ENCODE results near the gene APBB3. TPM values are rescaled to one million over a fixed set of nuclear protein-coding genes. Genes with fewer than 3 reads are reported as not detected.

Gene APBB3
- total and polyA plus RNA-seq, 7 experiments from 2014 or later, result 6.3 to 77.8 (median 61.6) TPM

DNA sequence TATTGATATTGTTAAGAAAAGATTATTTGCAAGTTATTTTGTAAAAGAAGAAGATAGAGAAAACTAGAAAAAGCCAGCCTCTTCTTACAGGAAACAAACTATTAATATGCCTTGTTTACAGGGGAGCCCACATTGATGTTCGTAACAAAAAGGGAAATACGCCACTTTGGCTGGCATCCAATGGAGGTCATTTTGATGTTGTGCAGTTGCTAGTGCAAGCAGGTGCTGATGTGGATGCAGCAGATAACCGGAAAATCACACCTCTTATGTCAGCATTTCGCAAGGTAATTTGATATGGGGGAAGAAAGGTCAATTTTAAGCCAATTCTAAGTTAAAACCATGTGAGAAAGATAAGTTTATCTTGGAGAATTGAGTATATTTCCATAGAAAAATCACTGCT is 54.5 kb downstream of the APBB3 start:
- no peak for ATAC-seq
- no peaks in the 10 kb centered on the region for H3K27me3 ChIP-seq (ENCODE audit: control insufficient read depth in 2 of 2, insufficient read depth in 2 of 2, low read length in 2 of 2)
- Mint-ChIP-seq H3K4me3 (no peak overlapping the region), H3K9me3 (no peaks in the 10 kb centered on the region), H3K27ac (no peak overlapping the region), H3K36me3 (peaks cover 5 to 52% (median 31%) of the 10 kb centered on the region in 5 donors), H3K4me1 (no peaks in the 10 kb centered on the region), H3K27me3 (no peaks in the 10 kb centered on the region)
- CTCF ChIA-PET, result no interaction called here
- POLR2A ChIA-PET, result no interaction called here
- DNase-seq, result no peak
- H3K4me1 ChIP-seq (ENCODE audit: control insufficient read depth in 2 of 2, insufficient read depth in 2 of 2, low read length in 2 of 2), result no peaks in the 10 kb centered on the region
- intact Hi-C loops (cut with micrococcal nuclease), result no loop called here
- peaks cover 20 to 87% (median 34%) of the 10 kb centered on the region in 3 experiments for H3K36me3 ChIP-seq (ENCODE audit: control insufficient read depth in 2 of 3, insufficient read depth in 3 of 3, low read length in 3 of 3)
- H3K27ac ChIP-seq (ENCODE audit: low read depth, low read length), result no peak overlapping the region
- no peaks in the 10 kb centered on the region for H3K9me3 ChIP-seq (ENCODE audit: control insufficient read depth in 2 of 3, low read length in 3 of 3)
- no peak overlapping the region for H3K4me3 ChIP-seq (ENCODE audit: low read length)

Small RNAs within 50 kb of the gene (microRNA-seq; reads per million reads assigned to microRNA genes)
- not detected for gene MIR6831 (ENCODE audit: borderline microRNAs expressed)

Other genes starting within 250 kb of the APBB3 start
- gene HBEGF, start 218.0 kb downstream of the APBB3 start, total RNA-seq, result 10 to 100 TPM in 3 of 5 experiments, under 1 TPM in 2; 0.35 to 95.5 (median 11.6) TPM
- gene HBEGF, start 218.0 kb downstream of the APBB3 start, polyA plus RNA-seq, result not detected
- gene SLC4A9, start 204.4 kb downstream of the APBB3 start, total RNA-seq, result under 1 TPM in 3 of 5 experiments, not detected in 2; 0.13 to 0.96 (median 0.34) TPM
- gene SLC4A9, start 204.4 kb downstream of the APBB3 start, polyA plus RNA-seq, result not detected
- gene ANKHD1, start 162.8 kb downstream of the APBB3 start, total RNA-seq, result 100 to 1,000 TPM; 145 to 240 (median 217) TPM
- 10 to 100 TPM; 63.1 to 87.1 TPM for gene ANKHD1, start 162.8 kb downstream of the APBB3 start, polyA plus RNA-seq
- gene EIF4EBP3, start 16.9 kb downstream of the APBB3 start, total RNA-seq, result 10 to 100 TPM; 12.5 to 19.5 (median 16.2) TPM
- gene EIF4EBP3, start 16.9 kb downstream of the APBB3 start, polyA plus RNA-seq, result 10 to 100 TPM; 61.7 to 80.8 TPM
- 10 to 100 TPM; 23.8 to 45.5 (median 34.0) TPM for gene SRA1, start 7.1 kb downstream of the APBB3 start, total RNA-seq
- gene SRA1, start 7.1 kb downstream of the APBB3 start, polyA plus RNA-seq, result 10 to 100 TPM; 31.1 to 34.4 TPM
- gene SLC35A4, start 230 bp upstream of the APBB3 start, total RNA-seq, result 10 to 100 TPM; 40.4 to 90.1 (median 52.4) TPM
- gene SLC35A4, start 230 bp upstream of the APBB3 start, polyA plus RNA-seq, result 100 to 1,000 TPM; 112 to 142 TPM
- 100 to 1,000 TPM in 1 of 5 experiments, 10 to 100 TPM in 2, 1 to 10 TPM in 1, under 1 TPM in 1; 0.56 to 198 (median 10.1) TPM for gene CD14, start 68.6 kb upstream of the APBB3 start, total RNA-seq
- gene CD14, start 68.6 kb upstream of the APBB3 start, polyA plus RNA-seq, result 1 to 10 TPM; 2.5 to 2.9 TPM
- 10 to 100 TPM; 24.5 to 55.3 (median 36.4) TPM for gene TMCO6, start 74.9 kb upstream of the APBB3 start, total RNA-seq
- gene TMCO6, start 74.9 kb upstream of the APBB3 start, polyA plus RNA-seq, result 10 to 100 TPM; 17.1 to 20.4 TPM
- 10 to 100 TPM; 33.2 to 68.7 (median 43.5) TPM for gene NDUFA2, start 83.0 kb upstream of the APBB3 start, total RNA-seq
- 100 to 1,000 TPM; 147 to 149 TPM for gene NDUFA2, start 83.0 kb upstream of the APBB3 start, polyA plus RNA-seq
- 100 to 1,000 TPM; 118 to 186 (median 179) TPM for gene IK, start 83.2 kb upstream of the APBB3 start, total RNA-seq
- gene IK, start 83.2 kb upstream of the APBB3 start, polyA plus RNA-seq, result 100 to 1,000 TPM; 192 to 207 TPM
- 10 to 100 TPM; 28.5 to 47.6 (median 37.8) TPM for gene WDR55, start 100.3 kb upstream of the APBB3 start, total RNA-seq
- 10 to 100 TPM; 10.5 to 20.9 TPM for gene WDR55, start 100.3 kb upstream of the APBB3 start, polyA plus RNA-seq
- 1 to 10 TPM; 2.1 to 5.0 (median 3.3) TPM for gene DND1, start 109.0 kb upstream of the APBB3 start, total RNA-seq
- under 1 TPM in 1 of 2 donors, not detected in 1; 0.15 TPM for gene DND1, start 109.0 kb upstream of the APBB3 start, polyA plus RNA-seq
- gene HARS1, start 126.8 kb upstream of the APBB3 start, total RNA-seq, result 10 to 100 TPM; 48.7 to 85.7 (median 68.5) TPM
- gene HARS1, start 126.8 kb upstream of the APBB3 start, polyA plus RNA-seq, result 10 to 100 TPM; 62.2 to 68.8 TPM
- 10 to 100 TPM; 25.4 to 59.6 (median 38.8) TPM for gene HARS2, start 126.9 kb upstream of the APBB3 start, total RNA-seq
- 10 to 100 TPM; 23.5 to 30.7 TPM for gene HARS2, start 126.9 kb upstream of the APBB3 start, polyA plus RNA-seq
- 10 to 100 TPM; 37.7 to 63.0 (median 55.1) TPM for gene ZMAT2, start 135.8 kb upstream of the APBB3 start, total RNA-seq
- gene ZMAT2, start 135.8 kb upstream of the APBB3 start, polyA plus RNA-seq, result 10 to 100 TPM; 75.1 to 76.4 TPM
- gene PCDHA1, start 221.5 kb upstream of the APBB3 start, total RNA-seq, result not detected
- gene PCDHA1, start 221.5 kb upstream of the APBB3 start, polyA plus RNA-seq, result not detected
- gene PCDHA2, start 230.3 kb upstream of the APBB3 start, total RNA-seq, result not detected
- not detected for gene PCDHA2, start 230.3 kb upstream of the APBB3 start, polyA plus RNA-seq
- not detected for gene PCDHA3, start 236.5 kb upstream of the APBB3 start, total RNA-seq
- not detected for gene PCDHA3, start 236.5 kb upstream of the APBB3 start, polyA plus RNA-seq
- gene PCDHA4, start 242.5 kb upstream of the APBB3 start, total RNA-seq, result not detected
- gene PCDHA4, start 242.5 kb upstream of the APBB3 start, polyA plus RNA-seq, result not detected

Data from naive thymus-derived CD4-positive, alpha-beta T cell (primary cell).